Loucy (cell line): ENCODE data around the gene CCDC82.

ENCODE experiments used
- EZH2phosphoT487 ChIP-seq: fragments of 200-600 bp; IDR thresholded peaks from 2 replicates; pipeline ENCODE4 v1.6.1; 2018; ENCODE audit warnings: antibody characterized with exemption, mild to moderate bottlenecking, moderate library complexity, borderline replicate concordance
- TF ChIP-seq, protein P1 (sequence below): fragments of 200-600 bp; sonication (generic); conservative IDR thresholded peaks from 2 replicates; pipeline ENCODE4 v1.5.1; 2014; ENCODE audit warnings: mild to moderate bottlenecking, antibody characterized with exemption, low read length

DNA sequence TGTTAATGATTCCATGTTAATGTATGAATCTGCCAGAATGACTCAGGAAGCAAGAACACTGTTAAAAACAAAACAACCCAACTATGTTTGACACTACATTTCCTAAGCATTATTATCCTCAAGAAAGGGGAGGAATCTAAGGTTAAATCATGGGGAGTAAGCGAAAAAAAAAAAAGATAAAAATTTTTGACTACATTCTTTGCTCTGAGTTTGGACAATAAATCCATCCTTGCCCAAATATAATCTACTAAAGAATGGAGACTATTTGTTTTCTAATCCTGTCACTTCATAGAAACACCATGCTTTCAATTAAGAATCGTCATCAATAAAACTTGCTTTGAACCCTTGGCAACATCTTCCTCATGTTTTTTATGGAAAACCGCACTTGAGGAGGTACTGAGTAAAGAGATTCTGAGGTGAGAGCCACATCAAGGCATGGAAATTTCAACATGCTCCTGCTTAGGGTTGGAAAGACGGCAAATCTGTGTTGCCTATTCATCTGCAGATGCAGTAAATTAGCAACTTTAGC, 56.5 kb downstream of the CCDC82 start:
- TF ChIP-seq, protein P1, sequence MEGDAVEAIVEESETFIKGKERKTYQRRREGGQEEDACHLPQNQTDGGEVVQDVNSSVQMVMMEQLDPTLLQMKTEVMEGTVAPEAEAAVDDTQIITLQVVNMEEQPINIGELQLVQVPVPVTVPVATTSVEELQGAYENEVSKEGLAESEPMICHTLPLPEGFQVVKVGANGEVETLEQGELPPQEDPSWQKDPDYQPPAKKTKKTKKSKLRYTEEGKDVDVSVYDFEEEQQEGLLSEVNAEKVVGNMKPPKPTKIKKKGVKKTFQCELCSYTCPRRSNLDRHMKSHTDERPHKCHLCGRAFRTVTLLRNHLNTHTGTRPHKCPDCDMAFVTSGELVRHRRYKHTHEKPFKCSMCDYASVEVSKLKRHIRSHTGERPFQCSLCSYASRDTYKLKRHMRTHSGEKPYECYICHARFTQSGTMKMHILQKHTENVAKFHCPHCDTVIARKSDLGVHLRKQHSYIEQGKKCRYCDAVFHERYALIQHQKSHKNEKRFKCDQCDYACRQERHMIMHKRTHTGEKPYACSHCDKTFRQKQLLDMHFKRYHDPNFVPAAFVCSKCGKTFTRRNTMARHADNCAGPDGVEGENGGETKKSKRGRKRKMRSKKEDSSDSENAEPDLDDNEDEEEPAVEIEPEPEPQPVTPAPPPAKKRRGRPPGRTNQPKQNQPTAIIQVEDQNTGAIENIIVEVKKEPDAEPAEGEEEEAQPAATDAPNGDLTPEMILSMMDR = no peak
- no peak for TF ChIP-seq EZH2phosphoT487
